A549 (cell line): ENCODE data around the gene SLC6A19. TPM values are rescaled to one million over a fixed set of nuclear protein-coding genes. Genes with fewer than 3 reads are reported as not detected.

Experiments used
- ATAC-seq, 2 experiments: fragments of 200-7000 bp in 1 of 2; fragments of >200 bp in 1 of 2; cut with Nextera tagmentation in 1 of 2; cut with Tn5 transposase in 1 of 2; 3 replicates each; pipeline versions ENCODE4 v1.8.0 to v1.9.1; 2018 to 2020; ENCODE audit warnings: mild to moderate bottlenecking in 1 of 2, moderate library complexity in 1 of 2
- CTCF ChIA-PET: fragments of 300-600 bp; sonication (Branson Sonifier 250); formaldehyde crosslinking; extraction: SDS; loops from one replicate; lab custom pipeline; 2021; ENCODE audit warnings: antibody characterized with exemption, inconsistent platforms; lab: Yijun Ruan, JAX
- POLR2A ChIA-PET: fragments of 350-600 bp; formaldehyde crosslinking; extraction: SDS; loops from one replicate; lab custom pipeline; 2021; ENCODE audit warnings: antibody characterized with exemption, inconsistent platforms; lab: Yijun Ruan, JAX
- DNase-seq, 2 experiments: peaks; one replicate each; pipeline versions ENCODE4 v3.0.0 to v3.0.0-alpha.2; 2011 to 2016; ENCODE audit warnings: low read depth in 1 of 2, low spot score in 1 of 2
- FAIRE-seq: peaks from 2 replicates; lab custom pipeline; 2011; peaks lifted over from hg19 to GRCh38; lab: Jason Lieb, UNC
- H3K27ac ChIP-seq, 2 experiments: fragments of >200 bp; sonication (Bioruptor Twin); formaldehyde crosslinking; 3 replicates each; pipeline ENCODE4 v1.5.1; 2016 to 2017
- H3K4me1 ChIP-seq: fragments of >200 bp; sonication (Bioruptor Twin); formaldehyde crosslinking; 3 replicates; pipeline ENCODE4 v1.6.1; 2016
- H3K4me2 ChIP-seq: fragments of >200 bp; sonication (Bioruptor Twin); formaldehyde crosslinking; 3 replicates; pipeline ENCODE4 v1.6.1; 2016
- H3K4me3 ChIP-seq: fragments of >200 bp; sonication (Bioruptor Twin); formaldehyde crosslinking; 3 replicates; pipeline ENCODE4 v1.5.1; 2016
- H3K9me3 ChIP-seq: fragments of >200 bp; sonication (Bioruptor Twin); formaldehyde crosslinking; 3 replicates; pipeline ENCODE4 v1.6.1; 2016
- BHLHE40 ChIP-seq: IDR thresholded peaks from 2 replicates; pipeline ENCODE4 v1.6.1; 2012; ENCODE audit warnings: low read depth, low read length, inconsistent platforms
- CBX2 ChIP-seq: fragments of 200-600 bp; sonication (generic); IDR thresholded peaks from 2 replicates; pipeline ENCODE4 v1.6.1; 2016; ENCODE audit warnings: low read depth, mild to moderate bottlenecking, borderline replicate concordance
- EHF ChIP-seq: fragments of 250-450 bp; sonication (Bioruptor Pico); IDR thresholded peaks from 2 replicates; pipeline ENCODE4 v1.5.0; 2020; ENCODE audit warnings: mild to moderate bottlenecking
- HOXB5 ChIP-seq: fragments of 250-450 bp; sonication (Bioruptor Pico); IDR thresholded peaks from 2 replicates; pipeline ENCODE4 v1.5.0; 2020; ENCODE audit warnings: mild to moderate bottlenecking, moderate library complexity
- RAD21 ChIP-seq, 2 experiments: fragments of >200 bp in 1 of 2; sonication (Bioruptor Twin) in 1 of 2; formaldehyde crosslinking in 1 of 2; IDR thresholded peaks in 1 of 2; conservative IDR thresholded peaks in 1 of 2; 2 replicates in 1 of 2; 3 replicates in 1 of 2; pipeline ENCODE4 v1.6.1; 2012 to 2018; ENCODE audit warnings: inconsistent platforms in 1 of 2
- RFX5 ChIP-seq: fragments of 450-650 bp; IDR thresholded peaks from 2 replicates; pipeline ENCODE4 v1.7.1; 2014; ENCODE audit warnings: antibody characterized with exemption, mild to moderate bottlenecking, moderate library complexity
- ZSCAN20 ChIP-seq: fragments of 250-450 bp; sonication (Bioruptor Pico); IDR thresholded peaks from 2 replicates; pipeline ENCODE4 v1.8.0; 2022; ENCODE audit warnings: mild to moderate bottlenecking, moderate library complexity
- WGBS: methylation state at CpG from one replicate; pipeline ENCODE4 v1.1.6; 2017; ENCODE audit errors: missing lambda C conversion rate; 5-methylcytosine and 5-hydroxymethylcytosine counted together
- polyA plus RNA-seq, 4 experiments: library from polyadenylated mRNA; depleted of rRNA in 3 of 4; stranded (reverse); fragments of >200 nt; fragmentation: RNase III in 1 of 4; extraction: RNeasy Plus Mini Kit Qiagen cat#74134 plus additional on column Dnase treatment in 1 of 4; gene quantifications; 2 replicates in 3 of 4; 3 replicates in 1 of 4; pipeline ENCODE4 v1.2.3, GENCODE V29; 2011 to 2017
- TF ChIP-seq, protein P1 (sequence below): IDR thresholded peaks from 2 replicates; pipeline ENCODE4 v1.6.1; 2012
- TF ChIP-seq, protein P2 (sequence below): fragments of 200-600 bp; sonication (generic); IDR thresholded peaks from 2 replicates; pipeline ENCODE4 v1.6.1; 2016; ENCODE audit warnings: antibody characterized with exemption, mild to moderate bottlenecking, moderate library complexity
- TF ChIP-seq, protein P3 (sequence below): IDR thresholded peaks from 2 replicates; pipeline ENCODE4 v1.6.1; 2012
- TF ChIP-seq, protein P4 (sequence below): fragments of >200 bp; sonication (Bioruptor Twin); formaldehyde crosslinking; IDR thresholded peaks from 2 replicates; pipeline ENCODE4 v1.6.1; 2016
- TF ChIP-seq, protein P5 (sequence below): fragments of 250-450 bp; sonication (Bioruptor Pico); IDR thresholded peaks from 2 replicates; pipeline ENCODE4 v1.5.0; 2021; ENCODE audit warnings: mild to moderate bottlenecking, moderate library complexity, borderline replicate concordance
- TF ChIP-seq, protein P6 (sequence below): IDR thresholded peaks from 2 replicates; pipeline ENCODE4 v1.6.1; 2012; ENCODE audit warnings: low read depth, borderline replicate concordance
- TF ChIP-seq, protein P7 (sequence below): fragments of 150-350 bp; IDR thresholded peaks from 2 replicates; pipeline ENCODE4 v1.6.1; 2014; ENCODE audit warnings: low read depth, mild to moderate bottlenecking, low read length

The SLC6A19 gene
- polyA plus RNA-seq, 2 of the 4 experiments (the other 2 are of a cell fraction): 0.01 TPM; not detected in 1

DNA sequence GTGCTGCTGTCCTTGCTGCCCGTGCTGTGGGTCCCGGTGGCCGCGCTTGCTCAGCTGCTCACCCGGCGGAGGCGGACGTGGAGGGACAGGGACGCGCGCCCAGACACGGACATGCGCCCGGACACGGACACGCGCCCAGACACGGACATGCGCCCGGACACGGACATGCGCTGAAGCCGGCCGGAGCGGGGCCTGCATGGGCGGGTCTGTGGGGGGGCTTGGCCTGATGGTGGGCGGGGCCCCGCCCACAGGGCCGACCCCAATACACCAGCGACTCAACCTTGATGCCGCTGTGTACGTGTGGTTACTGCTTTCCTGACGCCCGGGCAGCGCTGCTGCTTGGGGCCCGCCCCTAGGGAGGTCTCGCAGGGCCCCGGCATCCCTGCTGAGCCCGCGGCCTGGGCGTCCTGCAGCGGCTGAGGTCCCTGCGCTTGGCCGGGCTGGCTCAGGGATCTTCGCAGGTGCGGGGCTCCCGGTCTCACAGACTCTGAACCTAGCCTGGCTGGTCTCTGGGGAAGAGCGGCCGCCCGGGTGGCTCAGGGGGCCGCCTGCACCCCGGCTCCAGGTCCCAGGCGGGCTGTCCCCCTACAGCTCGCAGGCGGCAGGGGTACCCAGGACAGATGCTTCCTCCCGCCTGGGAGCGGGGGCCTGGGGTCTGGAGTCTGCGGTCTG lies 44.6 kb downstream of the SLC6A19 start (continued):
- TF ChIP-seq CBX2 (no peak), BHLHE40 (no peak)

DNA sequence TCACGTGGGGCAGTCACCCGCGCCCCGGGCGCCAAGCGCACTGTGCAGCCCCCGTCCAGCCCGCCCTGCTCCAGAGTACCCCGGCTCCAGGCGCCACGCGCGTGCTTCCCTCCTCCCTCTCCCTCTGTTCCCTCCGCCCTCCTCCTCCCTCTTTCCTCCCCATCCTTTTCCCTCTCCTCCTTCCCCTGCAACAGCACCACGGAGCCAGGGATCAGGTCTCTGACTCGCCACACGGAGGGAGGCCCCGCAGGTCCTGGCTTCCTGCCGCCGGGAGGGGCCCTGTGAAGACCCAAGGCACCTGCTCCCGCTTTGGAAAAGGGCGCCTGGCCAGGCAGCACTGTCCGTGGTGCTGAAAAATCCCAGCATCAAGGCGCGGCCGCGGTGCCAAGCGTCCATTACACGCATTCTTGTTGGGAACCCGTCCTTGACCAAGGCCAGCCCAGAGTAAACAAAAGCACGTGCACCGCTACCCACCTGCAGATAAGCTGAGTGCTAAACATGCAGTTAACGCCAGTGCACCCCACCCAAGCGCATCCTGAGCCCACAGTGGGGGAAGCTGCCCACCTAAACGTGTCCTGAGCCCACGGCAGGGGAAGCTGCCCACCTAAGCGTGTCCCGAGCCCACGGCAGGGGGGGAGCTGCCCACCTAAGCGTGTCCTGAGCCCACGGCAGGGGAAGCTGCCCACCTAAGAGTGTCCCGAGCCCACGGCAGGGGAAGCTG lies 45.5 kb downstream of the SLC6A19 start:
- ATAC-seq (peak; percentile 25 to 38; a peak in 4 of 6 replicates), DNase-seq (peak; percentile 26 to 49), FAIRE-seq (no peak)
- ChIA-PET POLR2A (no interaction called here), CTCF (interaction anchor here (1.4 kb wide), 1 partner anchor 73 kb away, joined by 4 read pairs; no protein-coding TSS in a partner anchor)
- TF ChIP-seq RAD21 (conservative IDR thresholded peaks at IDR 0.05 in 1 of 2, IDR thresholded peaks at IDR 0.05 in 1 of 2) (no peak), RFX5 (no peak), HOXB5 (CRISPR knock-in tag) (0 out of 2 replicates have a peak, but pooled peaks have one; percentile 25), ZSCAN20 (CRISPR knock-in tag) (no peak), EHF (CRISPR knock-in tag) (no peak)
- TF ChIP-seq, protein P1, sequence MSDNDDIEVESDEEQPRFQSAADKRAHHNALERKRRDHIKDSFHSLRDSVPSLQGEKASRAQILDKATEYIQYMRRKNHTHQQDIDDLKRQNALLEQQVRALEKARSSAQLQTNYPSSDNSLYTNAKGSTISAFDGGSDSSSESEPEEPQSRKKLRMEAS: peak; percentile 26; the same call in 1 of the 2 replicates
- TF ChIP-seq, protein P2, sequence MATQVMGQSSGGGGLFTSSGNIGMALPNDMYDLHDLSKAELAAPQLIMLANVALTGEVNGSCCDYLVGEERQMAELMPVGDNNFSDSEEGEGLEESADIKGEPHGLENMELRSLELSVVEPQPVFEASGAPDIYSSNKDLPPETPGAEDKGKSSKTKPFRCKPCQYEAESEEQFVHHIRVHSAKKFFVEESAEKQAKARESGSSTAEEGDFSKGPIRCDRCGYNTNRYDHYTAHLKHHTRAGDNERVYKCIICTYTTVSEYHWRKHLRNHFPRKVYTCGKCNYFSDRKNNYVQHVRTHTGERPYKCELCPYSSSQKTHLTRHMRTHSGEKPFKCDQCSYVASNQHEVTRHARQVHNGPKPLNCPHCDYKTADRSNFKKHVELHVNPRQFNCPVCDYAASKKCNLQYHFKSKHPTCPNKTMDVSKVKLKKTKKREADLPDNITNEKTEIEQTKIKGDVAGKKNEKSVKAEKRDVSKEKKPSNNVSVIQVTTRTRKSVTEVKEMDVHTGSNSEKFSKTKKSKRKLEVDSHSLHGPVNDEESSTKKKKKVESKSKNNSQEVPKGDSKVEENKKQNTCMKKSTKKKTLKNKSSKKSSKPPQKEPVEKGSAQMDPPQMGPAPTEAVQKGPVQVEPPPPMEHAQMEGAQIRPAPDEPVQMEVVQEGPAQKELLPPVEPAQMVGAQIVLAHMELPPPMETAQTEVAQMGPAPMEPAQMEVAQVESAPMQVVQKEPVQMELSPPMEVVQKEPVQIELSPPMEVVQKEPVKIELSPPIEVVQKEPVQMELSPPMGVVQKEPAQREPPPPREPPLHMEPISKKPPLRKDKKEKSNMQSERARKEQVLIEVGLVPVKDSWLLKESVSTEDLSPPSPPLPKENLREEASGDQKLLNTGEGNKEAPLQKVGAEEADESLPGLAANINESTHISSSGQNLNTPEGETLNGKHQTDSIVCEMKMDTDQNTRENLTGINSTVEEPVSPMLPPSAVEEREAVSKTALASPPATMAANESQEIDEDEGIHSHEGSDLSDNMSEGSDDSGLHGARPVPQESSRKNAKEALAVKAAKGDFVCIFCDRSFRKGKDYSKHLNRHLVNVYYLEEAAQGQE: peak; percentile 96
- TF ChIP-seq, protein P3, sequence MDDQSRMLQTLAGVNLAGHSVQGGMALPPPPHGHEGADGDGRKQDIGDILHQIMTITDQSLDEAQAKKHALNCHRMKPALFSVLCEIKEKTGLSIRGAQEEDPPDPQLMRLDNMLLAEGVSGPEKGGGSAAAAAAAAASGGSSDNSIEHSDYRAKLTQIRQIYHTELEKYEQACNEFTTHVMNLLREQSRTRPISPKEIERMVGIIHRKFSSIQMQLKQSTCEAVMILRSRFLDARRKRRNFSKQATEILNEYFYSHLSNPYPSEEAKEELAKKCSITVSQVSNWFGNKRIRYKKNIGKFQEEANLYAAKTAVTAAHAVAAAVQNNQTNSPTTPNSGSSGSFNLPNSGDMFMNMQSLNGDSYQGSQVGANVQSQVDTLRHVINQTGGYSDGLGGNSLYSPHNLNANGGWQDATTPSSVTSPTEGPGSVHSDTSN: no peak
- TF ChIP-seq, protein P4, sequence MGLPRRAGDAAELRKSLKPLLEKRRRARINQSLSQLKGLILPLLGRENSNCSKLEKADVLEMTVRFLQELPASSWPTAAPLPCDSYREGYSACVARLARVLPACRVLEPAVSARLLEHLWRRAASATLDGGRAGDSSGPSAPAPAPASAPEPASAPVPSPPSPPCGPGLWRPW: no peak
- TF ChIP-seq, protein P5, sequence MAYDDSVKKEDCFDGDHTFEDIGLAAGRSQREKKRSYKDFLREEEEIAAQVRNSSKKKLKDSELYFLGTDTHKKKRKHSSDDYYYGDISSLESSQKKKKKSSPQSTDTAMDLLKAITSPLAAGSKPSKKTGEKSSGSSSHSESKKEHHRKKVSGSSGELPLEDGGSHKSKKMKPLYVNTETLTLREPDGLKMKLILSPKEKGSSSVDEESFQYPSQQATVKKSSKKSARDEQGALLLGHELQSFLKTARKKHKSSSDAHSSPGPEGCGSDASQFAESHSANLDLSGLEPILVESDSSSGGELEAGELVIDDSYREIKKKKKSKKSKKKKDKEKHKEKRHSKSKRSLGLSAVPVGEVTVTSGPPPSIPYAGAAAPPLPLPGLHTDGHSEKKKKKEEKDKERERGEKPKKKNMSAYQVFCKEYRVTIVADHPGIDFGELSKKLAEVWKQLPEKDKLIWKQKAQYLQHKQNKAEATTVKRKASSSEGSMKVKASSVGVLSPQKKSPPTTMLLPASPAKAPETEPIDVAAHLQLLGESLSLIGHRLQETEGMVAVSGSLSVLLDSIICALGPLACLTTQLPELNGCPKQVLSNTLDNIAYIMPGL (CRISPR knock-in tag): no peak
- TF ChIP-seq, protein P6, sequence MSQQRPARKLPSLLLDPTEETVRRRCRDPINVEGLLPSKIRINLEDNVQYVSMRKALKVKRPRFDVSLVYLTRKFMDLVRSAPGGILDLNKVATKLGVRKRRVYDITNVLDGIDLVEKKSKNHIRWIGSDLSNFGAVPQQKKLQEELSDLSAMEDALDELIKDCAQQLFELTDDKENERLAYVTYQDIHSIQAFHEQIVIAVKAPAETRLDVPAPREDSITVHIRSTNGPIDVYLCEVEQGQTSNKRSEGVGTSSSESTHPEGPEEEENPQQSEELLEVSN: no peak
- TF ChIP-seq, protein P7, sequence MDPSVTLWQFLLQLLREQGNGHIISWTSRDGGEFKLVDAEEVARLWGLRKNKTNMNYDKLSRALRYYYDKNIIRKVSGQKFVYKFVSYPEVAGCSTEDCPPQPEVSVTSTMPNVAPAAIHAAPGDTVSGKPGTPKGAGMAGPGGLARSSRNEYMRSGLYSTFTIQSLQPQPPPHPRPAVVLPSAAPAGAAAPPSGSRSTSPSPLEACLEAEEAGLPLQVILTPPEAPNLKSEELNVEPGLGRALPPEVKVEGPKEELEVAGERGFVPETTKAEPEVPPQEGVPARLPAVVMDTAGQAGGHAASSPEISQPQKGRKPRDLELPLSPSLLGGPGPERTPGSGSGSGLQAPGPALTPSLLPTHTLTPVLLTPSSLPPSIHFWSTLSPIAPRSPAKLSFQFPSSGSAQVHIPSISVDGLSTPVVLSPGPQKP: no peak
- Histone ChIP-seq H3K27ac (no peak overlapping the region), H3K4me3 (no peak overlapping the region), H3K4me1 (no peaks in the 10 kb centered on the region), H3K9me3 (no peaks in the 10 kb centered on the region), H3K4me2 (no peak overlapping the region)
- WGBS: 16% methylated on average over 33 of the region's 43 CpGs
